Measurements from ENCODE around the gene SMARCD2.
"Not testable (repeated sequence)": the region's sequence is repeated elsewhere in the genome, so short reads cannot be mapped to it uniquely, and the experiment has no call there.

DNA sequence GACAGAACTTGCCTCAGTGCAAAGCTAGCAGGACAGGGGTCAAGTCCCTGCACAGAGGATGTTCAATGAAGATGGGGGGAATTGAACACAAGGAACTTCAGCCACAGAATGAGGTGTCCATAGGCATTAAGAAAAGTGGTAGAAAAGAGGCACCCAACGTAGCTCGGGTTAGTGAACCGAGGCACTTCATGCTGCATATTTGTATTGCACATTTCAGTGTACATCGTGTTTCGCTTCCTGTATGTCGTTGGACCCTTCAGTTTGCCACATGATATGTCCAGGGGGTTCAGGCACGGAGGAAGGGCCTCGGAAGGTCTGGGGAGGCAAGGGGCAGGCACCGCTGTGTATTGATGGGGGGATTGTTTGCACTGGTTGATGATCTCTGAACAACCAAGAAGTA lies 35.9 kb upstream of the SMARCD2 start:
- TF ChIP-seq EP300, POLR2AphosphoS5 (IDR thresholded peaks at IDR 0.05): not testable (repeated sequence)
- TF ChIP-seq, protein P1, sequence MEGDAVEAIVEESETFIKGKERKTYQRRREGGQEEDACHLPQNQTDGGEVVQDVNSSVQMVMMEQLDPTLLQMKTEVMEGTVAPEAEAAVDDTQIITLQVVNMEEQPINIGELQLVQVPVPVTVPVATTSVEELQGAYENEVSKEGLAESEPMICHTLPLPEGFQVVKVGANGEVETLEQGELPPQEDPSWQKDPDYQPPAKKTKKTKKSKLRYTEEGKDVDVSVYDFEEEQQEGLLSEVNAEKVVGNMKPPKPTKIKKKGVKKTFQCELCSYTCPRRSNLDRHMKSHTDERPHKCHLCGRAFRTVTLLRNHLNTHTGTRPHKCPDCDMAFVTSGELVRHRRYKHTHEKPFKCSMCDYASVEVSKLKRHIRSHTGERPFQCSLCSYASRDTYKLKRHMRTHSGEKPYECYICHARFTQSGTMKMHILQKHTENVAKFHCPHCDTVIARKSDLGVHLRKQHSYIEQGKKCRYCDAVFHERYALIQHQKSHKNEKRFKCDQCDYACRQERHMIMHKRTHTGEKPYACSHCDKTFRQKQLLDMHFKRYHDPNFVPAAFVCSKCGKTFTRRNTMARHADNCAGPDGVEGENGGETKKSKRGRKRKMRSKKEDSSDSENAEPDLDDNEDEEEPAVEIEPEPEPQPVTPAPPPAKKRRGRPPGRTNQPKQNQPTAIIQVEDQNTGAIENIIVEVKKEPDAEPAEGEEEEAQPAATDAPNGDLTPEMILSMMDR (IDR thresholded peaks at IDR 0.05), result not testable (repeated sequence)
